GM12878 (cell line): Measurements from ENCODE around the gene COX6A1. TPM values are rescaled to one million over a fixed set of nuclear protein-coding genes. Genes with fewer than 3 reads are reported as not detected.

Source experiments
- CBFB ChIP-seq: IDR thresholded peaks from 2 replicates; pipeline ENCODE4 v1.6.1; 2016; ENCODE audit warnings: antibody characterized with exemption, low read depth
- CREB1 ChIP-seq: IDR thresholded peaks from 2 replicates; pipeline ENCODE4 v1.6.1; 2012; ENCODE audit warnings: low read depth, mild to moderate bottlenecking, inconsistent platforms
- PML ChIP-seq: IDR thresholded peaks from 2 replicates; pipeline ENCODE4 v1.6.1; 2012; ENCODE audit warnings: low read length, inconsistent platforms
- POLR2AphosphoS2 ChIP-seq: IDR thresholded peaks from 2 replicates; pipeline ENCODE4 v1.6.1; 2011; ENCODE audit warnings: low read depth, mild to moderate bottlenecking, low read length, improper control_type of control experiment, moderate library complexity
- POU2F2 ChIP-seq: IDR thresholded peaks from 3 replicates; pipeline ENCODE4 v1.6.1; 2011; ENCODE audit warnings: low read depth, mild to moderate bottlenecking, low read length, borderline replicate concordance
- RAD51 ChIP-seq: fragments of 450-650 bp; IDR thresholded peaks from 2 replicates; pipeline ENCODE4 v1.6.1; 2016; ENCODE audit warnings: moderate library complexity, mild to moderate bottlenecking, inconsistent platforms
- RUNX3 ChIP-seq: IDR thresholded peaks from 2 replicates; pipeline ENCODE4 v1.6.1; 2012; ENCODE audit warnings: low read length, inconsistent platforms
- SIN3A ChIP-seq: IDR thresholded peaks from 2 replicates; pipeline ENCODE4 v1.6.1; 2012; ENCODE audit warnings: low read depth, low read length, improper control_type of control experiment
- SUPT20H ChIP-seq: IDR thresholded peaks from 2 replicates; pipeline ENCODE4 v1.6.1; 2011; ENCODE audit warnings: low read depth, mild to moderate bottlenecking, low read length, moderate library complexity, borderline replicate concordance; ENCODE audit not compliant: control insufficient read depth
- TAF1 ChIP-seq: IDR thresholded peaks from 2 replicates; pipeline ENCODE4 v1.6.1; 2011; ENCODE audit warnings: mild to moderate bottlenecking, low read depth, low read length, borderline replicate concordance
- polyA plus RNA-seq, 11 experiments: library from polyadenylated mRNA; depleted of rRNA in 4 of 11; unstranded in 6 of 11; stranded (reverse) in 5 of 11; fragments of >200 nt; fragmentation: Nextera tagmentation in 4 of 11; fragmentation: Illumina TruSeq in 1 of 11; extraction: Ambion mirVana in 4 of 11; extraction: Trizol in 1 of 11; gene quantifications; 1 replicate in 1 of 11; 2 replicates in 10 of 11; pipeline versions ENCODE4 v1.2.1 to v1.2.3, GENCODE V29; 2011 to 2016; ENCODE audit warnings: inconsistent platforms in 2 of 11, missing spikeins in 2 of 11, low read depth in 1 of 11
- total RNA-seq, 4 experiments: library from RNA; depleted of rRNA in 3 of 4; stranded (reverse); fragments of >200 nt in 3 of 4; fragmentation: Illumina TruSeq in 1 of 4; extraction: Trizol in 1 of 4; gene quantifications; 2 replicates each; pipeline versions ENCODE4 v1.2.1 to v1.2.3, GENCODE V29; 2013 to 2021
- TF ChIP-seq, protein P1 (sequence below): IDR thresholded peaks from 2 replicates; pipeline ENCODE4 v1.6.1; 2011; ENCODE audit warnings: low read depth, low read length, improper control_type of control experiment, borderline replicate concordance
- TF ChIP-seq, protein P2 (sequence below): fragments of 450-650 bp; conservative IDR thresholded peaks from 2 replicates; pipeline ENCODE4 v1.6.1; 2017; ENCODE audit warnings: mild to moderate bottlenecking, moderate library complexity
- TF ChIP-seq, protein P3 (sequence below): fragments of 450-650 bp; IDR thresholded peaks from 2 replicates; pipeline ENCODE4 v1.6.1; 2017; ENCODE audit warnings: low read depth, mild to moderate bottlenecking, moderate library complexity
- TF ChIP-seq, protein P4 (sequence below): IDR thresholded peaks from 2 replicates; pipeline ENCODE4 v1.6.1; 2011; ENCODE audit warnings: borderline replicate concordance, low read depth, mild to moderate bottlenecking, moderate library complexity, mixed read lengths, low read length; ENCODE audit not compliant: insufficient read depth; ENCODE audit errors: extremely low read length
- TF ChIP-seq, protein P5 (sequence below): IDR thresholded peaks from 2 replicates; pipeline ENCODE4 v1.6.1; 2011; ENCODE audit warnings: mild to moderate bottlenecking, low read depth, low read length, moderate library complexity; ENCODE audit not compliant: insufficient replicate concordance
- TF ChIP-seq, protein P6 (sequence below): fragments of 150-350 bp; IDR thresholded peaks from 2 replicates; pipeline ENCODE4 v1.6.1; 2014; ENCODE audit warnings: mild to moderate bottlenecking, low read depth, low read length

The COX6A1 gene
- total and polyA plus RNA-seq, 10 of the 15 experiments (the other 5 are each of a cell fraction or from before 2014, with no cell fraction given): 408 to 2,723 (median 1,019) TPM

DNA sequence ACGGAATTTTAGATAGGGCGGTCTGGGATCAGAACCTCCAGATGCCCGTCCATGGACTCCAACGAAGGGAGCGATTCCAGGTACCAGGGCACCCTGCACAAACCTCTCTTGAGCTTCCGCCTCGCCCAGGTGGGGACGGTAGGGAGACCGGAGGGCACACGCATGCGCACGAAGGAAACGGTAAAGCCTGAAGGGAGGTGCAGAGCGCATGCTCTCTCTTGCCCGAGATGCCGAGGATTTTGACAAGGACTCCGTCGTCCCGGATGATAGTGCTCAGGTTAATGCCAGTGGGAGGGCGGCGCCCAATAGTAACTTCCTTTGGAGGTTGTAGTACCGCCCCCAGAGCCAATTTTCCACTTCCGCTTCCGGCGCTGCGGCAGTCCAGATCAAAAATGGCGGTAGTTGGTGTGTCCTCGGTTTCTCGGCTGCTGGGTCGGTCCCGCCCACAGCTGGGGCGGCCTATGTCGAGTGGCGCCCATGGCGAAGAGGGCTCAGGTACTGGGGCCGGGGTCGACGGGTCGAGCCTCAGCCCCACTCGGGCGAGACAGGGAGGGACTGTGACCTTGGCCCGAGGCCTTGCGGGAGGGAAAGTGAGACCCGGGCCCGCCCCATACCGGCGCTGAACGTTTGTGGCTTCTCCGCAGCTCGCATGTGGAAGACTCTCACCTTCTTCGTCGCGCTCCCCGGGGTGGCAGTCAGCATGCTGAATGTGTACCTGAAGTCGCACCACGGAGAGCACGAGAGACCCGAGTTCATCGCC lies at the start of gene COX6A1 (continued):
- TF ChIP-seq, protein P1, sequence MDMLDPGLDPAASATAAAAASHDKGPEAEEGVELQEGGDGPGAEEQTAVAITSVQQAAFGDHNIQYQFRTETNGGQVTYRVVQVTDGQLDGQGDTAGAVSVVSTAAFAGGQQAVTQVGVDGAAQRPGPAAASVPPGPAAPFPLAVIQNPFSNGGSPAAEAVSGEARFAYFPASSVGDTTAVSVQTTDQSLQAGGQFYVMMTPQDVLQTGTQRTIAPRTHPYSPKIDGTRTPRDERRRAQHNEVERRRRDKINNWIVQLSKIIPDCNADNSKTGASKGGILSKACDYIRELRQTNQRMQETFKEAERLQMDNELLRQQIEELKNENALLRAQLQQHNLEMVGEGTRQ: no peak
- TF ChIP-seq, protein P2, sequence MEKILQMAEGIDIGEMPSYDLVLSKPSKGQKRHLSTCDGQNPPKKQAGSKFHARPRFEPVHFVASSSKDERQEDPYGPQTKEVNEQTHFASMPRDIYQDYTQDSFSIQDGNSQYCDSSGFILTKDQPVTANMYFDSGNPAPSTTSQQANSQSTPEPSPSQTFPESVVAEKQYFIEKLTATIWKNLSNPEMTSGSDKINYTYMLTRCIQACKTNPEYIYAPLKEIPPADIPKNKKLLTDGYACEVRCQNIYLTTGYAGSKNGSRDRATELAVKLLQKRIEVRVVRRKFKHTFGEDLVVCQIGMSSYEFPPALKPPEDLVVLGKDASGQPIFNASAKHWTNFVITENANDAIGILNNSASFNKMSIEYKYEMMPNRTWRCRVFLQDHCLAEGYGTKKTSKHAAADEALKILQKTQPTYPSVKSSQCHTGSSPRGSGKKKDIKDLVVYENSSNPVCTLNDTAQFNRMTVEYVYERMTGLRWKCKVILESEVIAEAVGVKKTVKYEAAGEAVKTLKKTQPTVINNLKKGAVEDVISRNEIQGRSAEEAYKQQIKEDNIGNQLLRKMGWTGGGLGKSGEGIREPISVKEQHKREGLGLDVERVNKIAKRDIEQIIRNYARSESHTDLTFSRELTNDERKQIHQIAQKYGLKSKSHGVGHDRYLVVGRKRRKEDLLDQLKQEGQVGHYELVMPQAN: peak; percentile 65
- TF ChIP-seq, protein P3, sequence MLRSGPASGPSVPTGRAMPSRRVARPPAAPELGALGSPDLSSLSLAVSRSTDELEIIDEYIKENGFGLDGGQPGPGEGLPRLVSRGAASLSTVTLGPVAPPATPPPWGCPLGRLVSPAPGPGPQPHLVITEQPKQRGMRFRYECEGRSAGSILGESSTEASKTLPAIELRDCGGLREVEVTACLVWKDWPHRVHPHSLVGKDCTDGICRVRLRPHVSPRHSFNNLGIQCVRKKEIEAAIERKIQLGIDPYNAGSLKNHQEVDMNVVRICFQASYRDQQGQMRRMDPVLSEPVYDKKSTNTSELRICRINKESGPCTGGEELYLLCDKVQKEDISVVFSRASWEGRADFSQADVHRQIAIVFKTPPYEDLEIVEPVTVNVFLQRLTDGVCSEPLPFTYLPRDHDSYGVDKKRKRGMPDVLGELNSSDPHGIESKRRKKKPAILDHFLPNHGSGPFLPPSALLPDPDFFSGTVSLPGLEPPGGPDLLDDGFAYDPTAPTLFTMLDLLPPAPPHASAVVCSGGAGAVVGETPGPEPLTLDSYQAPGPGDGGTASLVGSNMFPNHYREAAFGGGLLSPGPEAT: peak; percentile 85
- TF ChIP-seq POU2F2 (0 out of 3 replicates have a peak, but pooled peaks have one; percentile 27), PML (peak; percentile 80), CREB1 (peak; percentile 53; the same call in 1 of the 2 replicates), RUNX3 (peak; percentile 29; the same call in 1 of the 2 replicates), RAD51 (no peak), SUPT20H (no peak), SIN3A (peak; percentile 33; the same call in 1 of the 2 replicates), POLR2AphosphoS2 (peak; percentile 77; the same call in 1 of the 2 replicates), TAF1 (peak; percentile 91), CBFB (peak; percentile 69)
- TF ChIP-seq, protein P4, sequence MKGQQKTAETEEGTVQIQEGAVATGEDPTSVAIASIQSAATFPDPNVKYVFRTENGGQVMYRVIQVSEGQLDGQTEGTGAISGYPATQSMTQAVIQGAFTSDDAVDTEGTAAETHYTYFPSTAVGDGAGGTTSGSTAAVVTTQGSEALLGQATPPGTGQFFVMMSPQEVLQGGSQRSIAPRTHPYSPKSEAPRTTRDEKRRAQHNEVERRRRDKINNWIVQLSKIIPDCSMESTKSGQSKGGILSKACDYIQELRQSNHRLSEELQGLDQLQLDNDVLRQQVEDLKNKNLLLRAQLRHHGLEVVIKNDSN: no peak
- TF ChIP-seq, protein P5, sequence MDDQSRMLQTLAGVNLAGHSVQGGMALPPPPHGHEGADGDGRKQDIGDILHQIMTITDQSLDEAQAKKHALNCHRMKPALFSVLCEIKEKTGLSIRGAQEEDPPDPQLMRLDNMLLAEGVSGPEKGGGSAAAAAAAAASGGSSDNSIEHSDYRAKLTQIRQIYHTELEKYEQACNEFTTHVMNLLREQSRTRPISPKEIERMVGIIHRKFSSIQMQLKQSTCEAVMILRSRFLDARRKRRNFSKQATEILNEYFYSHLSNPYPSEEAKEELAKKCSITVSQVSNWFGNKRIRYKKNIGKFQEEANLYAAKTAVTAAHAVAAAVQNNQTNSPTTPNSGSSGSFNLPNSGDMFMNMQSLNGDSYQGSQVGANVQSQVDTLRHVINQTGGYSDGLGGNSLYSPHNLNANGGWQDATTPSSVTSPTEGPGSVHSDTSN: no peak
- TF ChIP-seq, protein P6, sequence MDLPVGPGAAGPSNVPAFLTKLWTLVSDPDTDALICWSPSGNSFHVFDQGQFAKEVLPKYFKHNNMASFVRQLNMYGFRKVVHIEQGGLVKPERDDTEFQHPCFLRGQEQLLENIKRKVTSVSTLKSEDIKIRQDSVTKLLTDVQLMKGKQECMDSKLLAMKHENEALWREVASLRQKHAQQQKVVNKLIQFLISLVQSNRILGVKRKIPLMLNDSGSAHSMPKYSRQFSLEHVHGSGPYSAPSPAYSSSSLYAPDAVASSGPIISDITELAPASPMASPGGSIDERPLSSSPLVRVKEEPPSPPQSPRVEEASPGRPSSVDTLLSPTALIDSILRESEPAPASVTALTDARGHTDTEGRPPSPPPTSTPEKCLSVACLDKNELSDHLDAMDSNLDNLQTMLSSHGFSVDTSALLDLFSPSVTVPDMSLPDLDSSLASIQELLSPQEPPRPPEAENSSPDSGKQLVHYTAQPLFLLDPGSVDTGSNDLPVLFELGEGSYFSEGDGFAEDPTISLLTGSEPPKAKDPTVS: no peak
